HEK293T (cell line): Measurements from ENCODE around the gene GPR152.

ENCODE experiments used
- SP1 ChIP-seq: fragments of 450-650 bp; IDR thresholded peaks from 2 replicates; pipeline ENCODE4 v1.6.1; 2017
- TF ChIP-seq, protein P1 (sequence below): fragments of 450-650 bp; IDR thresholded peaks from 2 replicates; pipeline ENCODE4 v1.6.1; 2016

DNA sequence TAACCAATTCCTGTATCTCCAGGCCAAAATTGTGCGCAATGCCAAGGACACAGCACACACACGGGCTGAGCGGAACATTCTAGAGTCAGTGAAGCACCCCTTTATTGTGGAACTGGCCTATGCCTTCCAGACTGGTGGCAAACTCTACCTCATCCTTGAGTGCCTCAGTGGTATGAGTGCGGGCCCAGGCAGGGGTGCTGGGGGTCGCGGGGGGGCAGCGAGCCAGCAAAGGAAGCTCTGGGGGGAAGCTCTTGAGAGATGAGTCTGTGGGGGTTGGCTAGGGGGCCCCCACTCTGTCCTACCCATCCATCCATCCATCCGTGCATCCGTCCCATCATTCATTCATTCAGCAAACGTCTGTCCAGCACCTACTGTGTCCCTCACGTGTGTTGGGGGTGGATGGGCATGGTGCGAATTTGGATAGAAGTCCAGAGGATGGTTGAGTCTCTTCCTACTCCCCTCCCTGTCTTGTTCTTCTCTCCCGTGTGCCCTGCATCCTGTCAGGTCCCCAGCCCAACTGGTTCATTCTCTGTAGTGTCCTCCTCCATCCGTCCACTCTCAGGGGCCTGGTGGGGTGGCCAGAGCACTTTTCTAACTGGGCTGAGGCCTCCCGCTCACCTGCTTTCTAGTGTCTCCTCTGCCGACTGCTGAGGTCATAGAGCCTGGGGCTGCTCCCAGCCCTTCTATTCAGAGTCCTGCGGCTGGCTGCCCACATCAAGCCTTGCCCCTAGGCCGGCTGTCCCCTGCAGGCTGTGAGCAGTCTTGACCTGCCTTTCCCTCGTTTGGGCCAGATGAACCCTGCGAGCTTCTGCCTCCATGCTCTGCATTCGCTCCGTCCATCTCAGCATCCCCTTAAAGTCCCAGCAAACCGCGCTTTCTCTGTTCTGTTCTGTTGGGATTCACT, 20.9 kb downstream of the GPR152 start:
- TF ChIP-seq SP1, result no peak
- TF ChIP-seq, protein P1, sequence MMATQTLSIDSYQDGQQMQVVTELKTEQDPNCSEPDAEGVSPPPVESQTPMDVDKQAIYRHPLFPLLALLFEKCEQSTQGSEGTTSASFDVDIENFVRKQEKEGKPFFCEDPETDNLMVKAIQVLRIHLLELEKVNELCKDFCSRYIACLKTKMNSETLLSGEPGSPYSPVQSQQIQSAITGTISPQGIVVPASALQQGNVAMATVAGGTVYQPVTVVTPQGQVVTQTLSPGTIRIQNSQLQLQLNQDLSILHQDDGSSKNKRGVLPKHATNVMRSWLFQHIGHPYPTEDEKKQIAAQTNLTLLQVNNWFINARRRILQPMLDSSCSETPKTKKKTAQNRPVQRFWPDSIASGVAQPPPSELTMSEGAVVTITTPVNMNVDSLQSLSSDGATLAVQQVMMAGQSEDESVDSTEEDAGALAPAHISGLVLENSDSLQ, result no peak
